PFSK-1 (cell line): Measurements from ENCODE around the gene PLD5.

Experiments used
- FOXP2 ChIP-seq: optimal IDR thresholded peaks from 2 replicates; pipeline ENCODE3; 2011; ENCODE audit warnings: borderline replicate concordance, control low read depth, inconsistent platforms; ENCODE audit not compliant: insufficient read depth; ENCODE audit errors: extremely low read length, extremely low read depth
- POLR2AphosphoS5 ChIP-seq: IDR thresholded peaks from 2 replicates; pipeline ENCODE4 v1.6.1; 2012; ENCODE audit warnings: low read depth, mild to moderate bottlenecking, control low read depth, low read length, moderate library complexity
- SIN3A ChIP-seq: IDR thresholded peaks from 2 replicates; pipeline ENCODE4 v1.6.1; 2012; ENCODE audit warnings: mild to moderate bottlenecking, low read length, moderate library complexity, borderline replicate concordance; ENCODE audit not compliant: insufficient read depth
- TAF1 ChIP-seq: IDR thresholded peaks from 2 replicates; pipeline ENCODE4 v1.6.1; 2012; ENCODE audit warnings: low read length, control low read depth, borderline replicate concordance; ENCODE audit not compliant: insufficient read depth
- TF ChIP-seq, protein P1 (sequence below), 2 experiments: IDR thresholded peaks; 2 replicates each; pipeline versions ENCODE4 v1.6.1 to v1.8.0; 2011 to 2012; ENCODE audit warnings: low read depth in 2 of 2, low read length in 2 of 2, control low read depth in 1 of 2, inconsistent platforms in 1 of 2, mild to moderate bottlenecking in 1 of 2, moderate library complexity in 1 of 2; ENCODE audit not compliant: insufficient read depth in 1 of 2

PLD5 gene

GRCh38 chr1:242219905-242220304 lies 304.6 kb downstream of the PLD5 start:
- TF ChIP-seq, protein P1, sequence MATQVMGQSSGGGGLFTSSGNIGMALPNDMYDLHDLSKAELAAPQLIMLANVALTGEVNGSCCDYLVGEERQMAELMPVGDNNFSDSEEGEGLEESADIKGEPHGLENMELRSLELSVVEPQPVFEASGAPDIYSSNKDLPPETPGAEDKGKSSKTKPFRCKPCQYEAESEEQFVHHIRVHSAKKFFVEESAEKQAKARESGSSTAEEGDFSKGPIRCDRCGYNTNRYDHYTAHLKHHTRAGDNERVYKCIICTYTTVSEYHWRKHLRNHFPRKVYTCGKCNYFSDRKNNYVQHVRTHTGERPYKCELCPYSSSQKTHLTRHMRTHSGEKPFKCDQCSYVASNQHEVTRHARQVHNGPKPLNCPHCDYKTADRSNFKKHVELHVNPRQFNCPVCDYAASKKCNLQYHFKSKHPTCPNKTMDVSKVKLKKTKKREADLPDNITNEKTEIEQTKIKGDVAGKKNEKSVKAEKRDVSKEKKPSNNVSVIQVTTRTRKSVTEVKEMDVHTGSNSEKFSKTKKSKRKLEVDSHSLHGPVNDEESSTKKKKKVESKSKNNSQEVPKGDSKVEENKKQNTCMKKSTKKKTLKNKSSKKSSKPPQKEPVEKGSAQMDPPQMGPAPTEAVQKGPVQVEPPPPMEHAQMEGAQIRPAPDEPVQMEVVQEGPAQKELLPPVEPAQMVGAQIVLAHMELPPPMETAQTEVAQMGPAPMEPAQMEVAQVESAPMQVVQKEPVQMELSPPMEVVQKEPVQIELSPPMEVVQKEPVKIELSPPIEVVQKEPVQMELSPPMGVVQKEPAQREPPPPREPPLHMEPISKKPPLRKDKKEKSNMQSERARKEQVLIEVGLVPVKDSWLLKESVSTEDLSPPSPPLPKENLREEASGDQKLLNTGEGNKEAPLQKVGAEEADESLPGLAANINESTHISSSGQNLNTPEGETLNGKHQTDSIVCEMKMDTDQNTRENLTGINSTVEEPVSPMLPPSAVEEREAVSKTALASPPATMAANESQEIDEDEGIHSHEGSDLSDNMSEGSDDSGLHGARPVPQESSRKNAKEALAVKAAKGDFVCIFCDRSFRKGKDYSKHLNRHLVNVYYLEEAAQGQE (IDR thresholded peaks at IDR 0.05; ENCODE audit: insufficient read depth in 1 of 2, low read depth in 2 of 2, low read length in 2 of 2): no peak
- TF ChIP-seq FOXP2 (no peak), POLR2AphosphoS5 (no peak), SIN3A (no peak), TAF1 (no peak)

DNA sequence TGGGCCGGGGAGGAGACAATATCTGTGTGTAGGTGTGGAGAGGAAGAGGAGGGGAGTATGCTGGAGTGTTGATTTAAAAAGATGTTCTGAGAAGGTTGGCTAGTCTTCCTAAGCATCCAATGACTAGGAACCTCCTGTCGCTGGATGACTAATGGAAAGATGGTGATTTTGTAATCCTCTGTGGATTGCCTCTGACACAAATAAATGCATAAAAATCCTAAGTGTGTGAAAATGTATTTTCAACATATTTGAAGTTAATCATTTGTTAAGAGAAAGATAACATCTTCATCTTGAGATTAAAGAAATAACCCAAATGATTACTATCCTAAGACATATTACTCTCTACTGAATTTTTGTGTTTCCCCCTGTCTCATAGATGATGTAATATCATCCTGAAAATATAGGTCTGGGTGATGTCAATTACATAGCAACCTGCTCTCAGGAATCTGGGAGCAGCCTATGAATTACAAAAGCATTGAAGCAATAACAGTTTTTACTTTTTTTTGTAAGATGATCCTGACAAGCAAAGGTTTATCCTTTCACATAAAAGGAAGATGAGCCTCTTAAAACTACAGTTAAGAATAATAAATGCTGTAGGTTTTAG lies 305.1 kb downstream of the PLD5 start:
- TF ChIP-seq FOXP2: no peak
- no peak for TF ChIP-seq SIN3A
- TF ChIP-seq, protein P1 (IDR thresholded peaks at IDR 0.05; ENCODE audit: insufficient read depth in 1 of 2, low read depth in 2 of 2, low read length in 2 of 2): no peak
- TF ChIP-seq TAF1: no peak
- TF ChIP-seq POLR2AphosphoS5: no peak

GRCh38 chr1:242216368-242216767 lies 308.1 kb downstream of the PLD5 start:
- TF ChIP-seq, protein P1 (IDR thresholded peaks at IDR 0.05; ENCODE audit: insufficient read depth in 1 of 2, low read depth in 2 of 2, low read length in 2 of 2): no peak
- TF ChIP-seq SIN3A (no peak), POLR2AphosphoS5 (no peak), TAF1 (no peak), FOXP2 (no peak)

GRCh38 chr1:242212401-242212800 lies 312.1 kb downstream of the PLD5 start:
- no peak for TF ChIP-seq SIN3A
- TF ChIP-seq, protein P1 (IDR thresholded peaks at IDR 0.05; ENCODE audit: insufficient read depth in 1 of 2, low read depth in 2 of 2, low read length in 2 of 2): no peak
- no peak for TF ChIP-seq POLR2AphosphoS5
